ENCODE results near the gene SOCS7.

Gene SOCS7

DNA sequence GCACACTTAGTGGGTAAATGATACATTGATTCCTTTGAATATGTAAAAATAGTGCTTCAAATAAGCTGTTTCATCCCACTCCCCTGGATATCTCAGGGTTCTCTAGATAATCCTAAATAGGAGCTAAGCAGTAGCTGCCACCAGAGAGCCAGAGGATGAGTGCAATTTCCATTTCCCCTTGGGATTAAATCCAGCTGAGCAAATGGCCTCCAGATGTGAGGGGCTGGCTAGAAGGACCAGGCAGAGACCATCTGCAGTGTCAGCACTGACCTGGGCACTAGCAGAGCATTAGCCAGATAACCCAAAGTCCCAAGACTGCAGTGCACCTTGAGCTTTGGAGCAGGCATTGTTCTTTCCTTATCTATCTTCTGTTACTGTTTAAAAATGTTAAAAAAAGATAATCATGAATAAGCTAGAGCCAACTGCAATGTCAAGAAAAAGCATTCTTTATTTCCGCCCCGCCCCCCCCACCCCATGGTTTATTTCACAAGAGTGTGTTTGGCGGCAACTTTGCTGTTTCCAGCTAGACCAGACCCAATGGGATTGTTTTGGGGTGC lies 27.4 kb upstream of the SOCS7 start:
- H3K27me3 ChIP-seq, result no peaks in the 10 kb centered on the region
- H3K36me3 ChIP-seq, result peaks cover 18% of the 10 kb centered on the region
- TF ChIP-seq CTCF (IDR thresholded peaks at IDR 0.05; ENCODE audit: low read depth, low read length), result no peak
- H3K4me3 ChIP-seq (ENCODE audit: low read depth, low read length), result no peak overlapping the region
- H3K9me3 ChIP-seq, result no peaks in the 10 kb centered on the region
- peaks cover 21% of the 10 kb centered on the region for H3K4me1 ChIP-seq
- DNase-seq, result no peak

- peaks cover 21% of the 10 kb centered on the region for H3K4me1 ChIP-seq
- no peak for TF ChIP-seq CTCF (IDR thresholded peaks at IDR 0.05; ENCODE audit: low read depth, low read length)
- H3K9me3 ChIP-seq, result no peaks in the 10 kb centered on the region
- H3K36me3 ChIP-seq, result peaks cover 14% of the 10 kb centered on the region
- DNase-seq, result no peak
- no peaks in the 10 kb centered on the region for H3K27me3 ChIP-seq
- H3K4me3 ChIP-seq (ENCODE audit: low read depth, low read length), result no peak overlapping the region; the same call in 1 of the 2 replicates
Measured at GRCh38 chr17:38324772-38325171, 26.9 kb upstream of the SOCS7 start.

GRCh38 chr17:38325221-38325851 lies 26.3 kb upstream of the SOCS7 start:
- Histone ChIP-seq H3K4me3 (ENCODE audit: low read depth, low read length) (no peak overlapping the region; the same call in 1 of the 2 replicates), H3K9me3 (no peaks in the 10 kb centered on the region), H3K4me1 (peaks cover 21% of the 10 kb centered on the region), H3K36me3 (peaks cover 14% of the 10 kb centered on the region), H3K27me3 (no peaks in the 10 kb centered on the region)
- DNase-seq, result peak; percentile 45
- TF ChIP-seq CTCF (IDR thresholded peaks at IDR 0.05; ENCODE audit: low read depth, low read length), result no peak

GRCh38 chr17:38326996-38327792 lies 24.4 kb upstream of the SOCS7 start:
- Histone ChIP-seq H3K9me3 (no peaks in the 10 kb centered on the region), H3K4me1 (peaks cover 21% of the 10 kb centered on the region), H3K27me3 (no peaks in the 10 kb centered on the region), H3K36me3 (peaks cover 10% of the 10 kb centered on the region), H3K4me3 (ENCODE audit: low read depth, low read length) (no peak overlapping the region)
- no peak for DNase-seq
- TF ChIP-seq CTCF (IDR thresholded peaks at IDR 0.05; ENCODE audit: low read depth, low read length), result no peak

DNA sequence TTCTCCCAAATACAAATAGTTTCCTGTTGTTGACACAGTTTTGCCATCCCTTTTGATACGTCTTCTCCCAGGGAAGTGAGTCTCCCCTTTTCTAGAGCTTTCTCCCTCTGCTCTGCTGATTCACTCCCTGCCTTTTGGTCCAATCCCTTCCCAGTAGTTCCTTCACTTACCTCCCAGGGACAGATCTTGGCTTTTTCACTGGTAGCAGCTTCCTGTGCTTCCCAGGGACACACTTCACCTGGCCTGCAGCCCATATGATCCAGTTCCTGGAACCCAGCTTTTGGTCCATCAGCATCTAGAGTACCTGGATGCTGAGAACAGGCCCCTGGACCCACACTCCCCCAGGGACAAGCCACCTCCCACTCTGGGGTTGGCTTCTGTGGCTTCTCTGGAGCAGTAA lies 23.7 kb upstream of the SOCS7 start:
- Histone ChIP-seq H3K4me3 (ENCODE audit: low read depth, low read length) (no peak overlapping the region), H3K36me3 (peaks cover 4% of the 10 kb centered on the region), H3K27me3 (no peaks in the 10 kb centered on the region), H3K4me1 (peaks cover 21% of the 10 kb centered on the region), H3K9me3 (no peaks in the 10 kb centered on the region)
- no peak for DNase-seq
- TF ChIP-seq CTCF (IDR thresholded peaks at IDR 0.05; ENCODE audit: low read depth, low read length), result no peak

DNA sequence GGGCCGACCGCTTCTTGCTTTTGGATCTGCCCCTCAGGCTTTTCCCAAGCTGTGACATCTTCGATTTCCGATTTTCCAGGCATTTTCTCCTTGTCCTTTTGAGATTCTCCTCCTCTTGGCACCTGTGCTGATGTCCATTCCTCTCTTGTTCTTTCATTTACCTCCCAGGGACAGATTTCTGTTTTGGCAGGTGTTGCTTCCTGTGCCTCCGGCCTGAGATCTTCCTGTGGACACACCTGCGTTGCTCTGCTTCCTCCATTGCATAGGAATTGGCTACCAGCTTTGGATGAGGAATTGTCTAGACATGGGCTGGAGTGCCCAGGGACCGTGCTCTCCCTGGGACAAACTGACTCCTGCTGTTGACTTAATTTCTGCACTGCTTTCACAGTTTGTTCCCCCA lies 23.0 kb upstream of the SOCS7 start:
- DNase-seq, result no peak
- no peaks in the 10 kb centered on the region for H3K27me3 ChIP-seq
- peaks cover 21% of the 10 kb centered on the region for H3K4me1 ChIP-seq
- no peaks in the 10 kb centered on the region for H3K9me3 ChIP-seq
- no peak overlapping the region for H3K4me3 ChIP-seq (ENCODE audit: low read depth, low read length)
- no peak for TF ChIP-seq CTCF (IDR thresholded peaks at IDR 0.05; ENCODE audit: low read depth, low read length)
- H3K36me3 ChIP-seq, result no peaks in the 10 kb centered on the region; the same call in 1 of the 2 replicates
